GM12891 (cell line): ENCODE data around the gene ABL1.

Experiments used
- DNase-seq: peaks from one replicate; pipeline ENCODE4 v3.0.0; 2011; ENCODE audit warnings: low spot score; ENCODE audit not compliant: insufficient read length
- FAIRE-seq: peaks from 2 replicates; lab custom pipeline; 2011; peaks lifted over from hg19 to GRCh38; lab: Jason Lieb, UNC
- PAX5 ChIP-seq: IDR thresholded peaks from 2 replicates; pipeline ENCODE4 v1.6.1; 2011; ENCODE audit warnings: low read length, moderate library complexity, mild to moderate bottlenecking; ENCODE audit not compliant: insufficient read depth, severe bottlenecking
- POLR2A ChIP-seq: IDR thresholded peaks from 2 replicates; pipeline ENCODE4 v1.6.1; 2011; ENCODE audit warnings: low read depth, low read length, control low read depth
- POLR2AphosphoS5 ChIP-seq: IDR thresholded peaks from 2 replicates; pipeline ENCODE4 v1.6.1; 2011; ENCODE audit warnings: low read depth, low read length, control low read depth
- POU2F2 ChIP-seq: IDR thresholded peaks from 2 replicates; pipeline ENCODE4 v1.6.1; 2011; ENCODE audit warnings: low read depth, mild to moderate bottlenecking, control low read depth, low read length, moderate library complexity
- SPI1 ChIP-seq: IDR thresholded peaks from 2 replicates; pipeline ENCODE4 v1.6.1; 2011; ENCODE audit warnings: low read depth, low read length, control low read depth
- TAF1 ChIP-seq: IDR thresholded peaks from 2 replicates; pipeline ENCODE4 v1.6.1; 2011; ENCODE audit warnings: low read depth, low read length, control low read depth

The ABL1 gene

DNA sequence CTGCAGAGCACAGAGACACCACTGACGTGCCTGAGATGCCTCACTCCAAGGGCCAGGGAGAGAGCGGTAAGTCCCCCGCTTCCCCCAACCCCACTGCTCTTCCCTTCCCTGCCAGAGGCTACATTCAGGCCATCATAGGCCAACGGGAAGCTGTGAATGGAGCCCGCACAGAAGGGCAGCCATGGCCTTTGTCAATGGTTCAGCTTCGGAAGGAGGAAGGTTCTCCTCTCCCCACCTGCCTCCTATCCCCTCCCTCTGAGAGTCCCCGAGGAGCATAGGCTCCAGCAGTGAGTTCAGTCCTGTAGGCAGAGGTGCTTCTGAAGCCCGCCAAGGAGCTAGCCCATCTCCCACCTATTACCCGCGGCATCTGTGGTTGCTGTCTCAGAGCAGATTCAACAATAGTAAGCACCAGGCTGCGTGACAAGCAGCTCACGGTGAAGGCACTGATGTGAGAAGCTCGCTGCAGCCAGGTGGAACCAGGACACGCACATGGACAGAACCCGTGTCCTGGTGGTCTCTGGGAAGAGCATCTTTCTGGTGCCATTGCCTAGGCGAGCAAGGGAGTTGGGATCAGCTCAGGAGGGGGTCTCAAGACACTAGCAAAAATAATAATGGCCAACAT is 45.7 kb downstream of the ABL1 start:
- FAIRE-seq (no peak), DNase-seq (no peak)
- no peak for TF ChIP-seq PAX5
- no peak for TF ChIP-seq POLR2A
- TF ChIP-seq POU2F2, result no peak

DNA sequence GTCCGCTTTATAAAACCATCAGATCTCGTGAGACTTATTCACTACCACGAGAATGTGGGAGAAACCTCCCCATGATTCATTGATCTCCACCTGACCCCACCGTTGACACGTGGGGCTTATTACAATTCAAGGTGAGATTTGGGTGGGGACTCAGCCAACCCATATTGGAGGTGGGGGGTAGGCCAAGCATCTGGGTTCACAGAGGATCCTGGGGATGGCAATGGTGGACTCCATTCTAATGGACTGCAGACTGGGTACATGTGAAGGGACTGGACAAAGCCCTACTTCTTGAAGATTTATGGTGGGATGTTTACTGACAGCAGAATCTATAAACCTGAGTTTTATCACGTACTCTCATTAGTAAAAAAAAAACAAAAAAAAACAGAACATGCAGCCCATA is 46.5 kb downstream of the ABL1 start:
- TF ChIP-seq SPI1, result no peak
- DNase-seq (no peak), FAIRE-seq (no peak)

DNA sequence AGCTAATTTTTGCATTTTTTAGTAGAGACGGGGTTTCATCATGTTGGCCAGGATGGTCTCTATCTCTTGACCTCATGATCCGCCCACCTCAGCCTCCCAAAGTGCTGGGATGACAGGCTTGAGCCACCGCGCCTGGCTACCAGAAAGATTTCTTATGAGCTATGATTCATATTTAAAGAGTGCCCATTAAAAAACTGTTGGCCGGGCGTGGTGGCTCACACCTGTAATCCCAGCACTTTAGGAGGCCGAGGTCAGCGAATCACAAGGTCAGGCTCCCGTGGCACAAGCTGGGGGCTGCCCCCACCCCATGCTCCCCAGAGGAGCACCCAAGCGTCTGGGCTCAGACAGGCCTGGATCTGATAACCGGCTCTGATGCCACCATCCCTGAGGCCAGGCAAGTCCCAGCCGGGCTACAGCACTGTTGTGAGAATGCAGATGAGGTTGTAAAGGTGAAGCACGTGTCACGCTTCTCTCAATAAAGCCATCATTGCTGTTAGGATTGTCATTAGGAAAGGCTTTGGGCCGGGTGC is 47.7 kb downstream of the ABL1 start:
- FAIRE-seq (no peak), DNase-seq (no peak)
- TF ChIP-seq SPI1 (no peak), TAF1 (no peak), POLR2AphosphoS5 (no peak), POU2F2 (no peak), PAX5 (no peak), POLR2A (no peak)

DNA sequence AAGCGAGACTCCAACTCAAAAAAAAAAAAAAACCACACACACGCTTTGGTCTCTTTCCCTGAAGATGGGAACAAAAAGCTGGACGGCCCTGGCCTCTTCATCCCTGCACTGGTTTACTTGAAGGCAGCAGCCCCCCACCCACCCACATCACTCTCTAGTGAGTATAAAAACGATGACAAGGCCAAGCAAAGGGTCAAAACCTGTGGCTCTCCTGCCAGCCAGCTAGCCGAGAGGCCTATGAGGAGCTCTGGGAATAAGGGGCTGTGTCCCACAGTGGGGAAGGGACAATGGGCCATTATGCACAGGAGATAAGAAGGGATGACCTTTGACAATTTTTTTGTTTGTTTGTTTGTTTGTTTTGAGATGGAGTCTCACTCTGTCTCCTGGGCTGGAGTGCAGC is 48.4 kb downstream of the ABL1 start:
- no peak for FAIRE-seq
- TF ChIP-seq POU2F2, result no peak
- no peak for TF ChIP-seq PAX5
- TF ChIP-seq POLR2A, result no peak
- DNase-seq, result no peak

DNA sequence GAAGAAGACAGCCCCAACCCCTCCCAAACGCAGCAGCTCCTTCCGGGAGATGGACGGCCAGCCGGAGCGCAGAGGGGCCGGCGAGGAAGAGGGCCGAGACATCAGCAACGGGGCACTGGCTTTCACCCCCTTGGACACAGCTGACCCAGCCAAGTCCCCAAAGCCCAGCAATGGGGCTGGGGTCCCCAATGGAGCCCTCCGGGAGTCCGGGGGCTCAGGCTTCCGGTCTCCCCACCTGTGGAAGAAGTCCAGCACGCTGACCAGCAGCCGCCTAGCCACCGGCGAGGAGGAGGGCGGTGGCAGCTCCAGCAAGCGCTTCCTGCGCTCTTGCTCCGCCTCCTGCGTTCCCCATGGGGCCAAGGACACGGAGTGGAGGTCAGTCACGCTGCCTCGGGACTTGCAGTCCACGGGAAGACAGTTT is 49.1 kb downstream of the ABL1 start:
- FAIRE-seq (no peak), DNase-seq (no peak)
- no peak for TF ChIP-seq POLR2AphosphoS5
- no peak for TF ChIP-seq SPI1
- TF ChIP-seq POU2F2, result no peak
- TF ChIP-seq POLR2A, result no peak

DNA sequence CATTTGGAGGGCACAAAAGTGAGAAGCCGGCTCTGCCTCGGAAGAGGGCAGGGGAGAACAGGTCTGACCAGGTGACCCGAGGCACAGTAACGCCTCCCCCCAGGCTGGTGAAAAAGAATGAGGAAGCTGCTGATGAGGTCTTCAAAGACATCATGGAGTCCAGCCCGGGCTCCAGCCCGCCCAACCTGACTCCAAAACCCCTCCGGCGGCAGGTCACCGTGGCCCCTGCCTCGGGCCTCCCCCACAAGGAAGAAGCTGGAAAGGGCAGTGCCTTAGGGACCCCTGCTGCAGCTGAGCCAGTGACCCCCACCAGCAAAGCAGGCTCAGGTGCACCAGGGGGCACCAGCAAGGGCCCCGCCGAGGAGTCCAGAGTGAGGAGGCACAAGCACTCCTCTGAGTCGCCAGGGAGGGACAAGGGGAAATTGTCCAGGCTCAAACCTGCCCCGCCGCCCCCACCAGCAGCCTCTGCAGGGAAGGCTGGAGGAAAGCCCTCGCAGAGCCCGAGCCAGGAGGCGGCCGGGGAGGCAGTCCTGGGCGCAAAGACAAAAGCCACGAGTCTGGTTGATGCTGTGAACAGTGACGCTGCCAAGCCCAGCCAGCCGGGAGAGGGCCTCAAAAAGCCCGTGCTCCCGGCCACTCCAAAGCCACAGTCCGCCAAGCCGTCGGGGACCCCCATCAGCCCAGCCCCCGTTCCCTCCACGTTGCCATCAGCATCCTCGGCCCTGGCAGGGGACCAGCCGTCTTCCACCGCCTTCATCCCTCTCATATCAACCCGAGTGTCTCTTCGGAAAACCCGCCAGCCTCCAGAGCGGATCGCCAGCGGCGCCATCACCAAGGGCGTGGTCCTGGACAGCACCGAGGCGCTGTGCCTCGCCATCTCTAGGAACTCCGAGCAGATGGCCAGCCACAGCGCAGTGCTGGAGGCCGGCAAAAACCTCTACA is 49.8 kb downstream of the ABL1 start:
- no peak for FAIRE-seq
- TF ChIP-seq TAF1, result no peak
- TF ChIP-seq PAX5, result no peak
- no peak for TF ChIP-seq SPI1
- TF ChIP-seq POLR2AphosphoS5, result no peak
- TF ChIP-seq POU2F2, result no peak
- TF ChIP-seq POLR2A, result no peak
- DNase-seq, result no peak

DNA sequence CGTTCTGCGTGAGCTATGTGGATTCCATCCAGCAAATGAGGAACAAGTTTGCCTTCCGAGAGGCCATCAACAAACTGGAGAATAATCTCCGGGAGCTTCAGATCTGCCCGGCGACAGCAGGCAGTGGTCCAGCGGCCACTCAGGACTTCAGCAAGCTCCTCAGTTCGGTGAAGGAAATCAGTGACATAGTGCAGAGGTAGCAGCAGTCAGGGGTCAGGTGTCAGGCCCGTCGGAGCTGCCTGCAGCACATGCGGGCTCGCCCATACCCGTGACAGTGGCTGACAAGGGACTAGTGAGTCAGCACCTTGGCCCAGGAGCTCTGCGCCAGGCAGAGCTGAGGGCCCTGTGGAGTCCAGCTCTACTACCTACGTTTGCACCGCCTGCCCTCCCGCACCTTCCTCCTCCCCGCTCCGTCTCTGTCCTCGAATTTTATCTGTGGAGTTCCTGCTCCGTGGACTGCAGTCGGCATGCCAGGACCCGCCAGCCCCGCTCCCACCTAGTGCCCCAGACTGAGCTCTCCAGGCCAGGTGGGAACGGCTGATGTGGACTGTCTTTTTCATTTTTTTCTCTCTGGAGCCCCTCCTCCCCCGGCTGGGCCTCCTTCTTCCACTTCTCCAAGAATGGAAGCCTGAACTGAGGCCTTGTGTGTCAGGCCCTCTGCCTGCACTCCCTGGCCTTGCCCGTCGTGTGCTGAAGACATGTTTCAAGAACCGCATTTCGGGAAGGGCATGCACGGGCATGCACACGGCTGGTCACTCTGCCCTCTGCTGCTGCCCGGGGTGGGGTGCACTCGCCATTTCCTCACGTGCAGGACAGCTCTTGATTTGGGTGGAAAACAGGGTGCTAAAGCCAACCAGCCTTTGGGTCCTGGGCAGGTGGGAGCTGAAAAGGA is 50.7 kb downstream of the ABL1 start:
- FAIRE-seq (no peak), DNase-seq (no peak)
- TF ChIP-seq POLR2A (no peak), SPI1 (no peak), PAX5 (no peak), POLR2AphosphoS5 (no peak), POU2F2 (no peak), TAF1 (no peak)

DNA sequence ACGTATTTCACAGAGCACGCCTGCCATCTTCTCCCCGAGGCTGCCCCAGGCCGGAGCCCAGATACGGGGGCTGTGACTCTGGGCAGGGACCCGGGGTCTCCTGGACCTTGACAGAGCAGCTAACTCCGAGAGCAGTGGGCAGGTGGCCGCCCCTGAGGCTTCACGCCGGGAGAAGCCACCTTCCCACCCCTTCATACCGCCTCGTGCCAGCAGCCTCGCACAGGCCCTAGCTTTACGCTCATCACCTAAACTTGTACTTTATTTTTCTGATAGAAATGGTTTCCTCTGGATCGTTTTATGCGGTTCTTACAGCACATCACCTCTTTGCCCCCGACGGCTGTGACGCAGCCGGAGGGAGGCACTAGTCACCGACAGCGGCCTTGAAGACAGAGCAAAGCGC is 51.9 kb downstream of the ABL1 start:
- TF ChIP-seq POU2F2, result no peak
- no peak for TF ChIP-seq POLR2A
- TF ChIP-seq POLR2AphosphoS5, result no peak
- no peak for TF ChIP-seq PAX5
- no peak for TF ChIP-seq TAF1
- TF ChIP-seq SPI1, result no peak
- no peak for FAIRE-seq
- DNase-seq, result no peak

DNA sequence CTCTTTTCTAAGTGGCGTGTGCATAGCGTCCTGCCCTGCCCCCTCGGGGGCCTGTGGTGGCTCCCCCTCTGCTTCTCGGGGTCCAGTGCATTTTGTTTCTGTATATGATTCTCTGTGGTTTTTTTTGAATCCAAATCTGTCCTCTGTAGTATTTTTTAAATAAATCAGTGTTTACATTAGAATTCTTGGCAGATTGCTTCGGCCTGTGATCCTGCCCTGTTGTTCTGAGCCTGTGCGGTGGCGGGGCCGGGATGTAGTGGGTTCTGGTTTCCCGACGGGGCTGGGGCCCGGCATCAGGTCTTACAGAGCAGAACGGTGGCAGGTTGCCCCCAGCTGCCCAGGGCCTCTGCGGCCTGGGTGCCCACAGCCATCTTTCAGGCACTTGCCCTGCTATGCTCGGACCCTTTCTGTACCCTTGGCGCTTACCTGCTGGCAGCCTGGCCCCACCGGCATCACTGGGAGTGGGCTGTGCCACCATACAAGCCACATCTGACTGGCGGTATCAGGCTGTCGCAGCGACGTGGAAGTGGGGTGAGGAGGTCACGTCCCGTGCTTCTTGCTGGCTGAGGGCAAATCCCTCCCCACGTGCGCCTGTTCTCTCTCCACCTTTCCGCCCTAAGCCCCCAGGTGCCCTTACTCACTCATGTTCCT is 52.6 kb downstream of the ABL1 start:
- DNase-seq (no peak), FAIRE-seq (no peak)
- TF ChIP-seq POLR2AphosphoS5, result no peak
- TF ChIP-seq POU2F2, result no peak
- TF ChIP-seq TAF1, result no peak
- TF ChIP-seq POLR2A, result no peak
- TF ChIP-seq PAX5, result no peak
- no peak for TF ChIP-seq SPI1
